ENCODE data around the gene ZG16.
"Not testable (repeated sequence)": the region's sequence is repeated elsewhere in the genome, so short reads cannot be mapped to it uniquely, and the experiment has no call there.

ZG16 gene

GRCh38 chr16:29775742-29776408, 2.2 kb upstream of the ZG16 start:
- no peak for TF ChIP-seq CTCF (IDR thresholded peaks at IDR 0.05; ENCODE audit: insufficient read depth, low read length, poor library complexity, severe bottlenecking)
- no peak for DNase-seq (ENCODE audit: extremely low read depth, insufficient read length)
- Histone ChIP-seq H3K36me3 (ENCODE audit: control insufficient read depth, insufficient read depth, low read length) (no peaks in the 10 kb centered on the region), H3K27me3 (replicated peaks; ENCODE audit: control insufficient read depth, insufficient read depth, low read length) (no peaks in the 10 kb centered on the region; the same call in 1 of the 2 replicates), H3K4me3 (replicated peaks; ENCODE audit: low read depth, low read length) (no peak overlapping the region)

- no peaks in the 10 kb centered on the region for H3K36me3 ChIP-seq (ENCODE audit: control insufficient read depth, insufficient read depth, low read length)
- TF ChIP-seq CTCF (IDR thresholded peaks at IDR 0.05; ENCODE audit: insufficient read depth, low read length, poor library complexity, severe bottlenecking), result no peak
- H3K4me3 ChIP-seq (replicated peaks; ENCODE audit: low read depth, low read length), result no peak overlapping the region
- H3K27me3 ChIP-seq (replicated peaks; ENCODE audit: control insufficient read depth, insufficient read depth, low read length), result no peaks in the 10 kb centered on the region; the same call in 1 of the 2 replicates
- DNase-seq (ENCODE audit: extremely low read depth, insufficient read length), result no peak
These were observed 1.4 kb downstream of the ZG16 start for GRCh38 chr16:29779474-29779873.

- not testable (repeated sequence) for H3K4me3 ChIP-seq (replicated peaks; ENCODE audit: low read depth, low read length); DNase-seq (ENCODE audit: extremely low read depth, insufficient read length)
These were observed 5.3 kb downstream of the ZG16 start for GRCh38 chr16:29783094-29783953.

GRCh38 chr16:29784157-29784556, 6.1 kb downstream of the ZG16 start:
- TF ChIP-seq CTCF (IDR thresholded peaks at IDR 0.05; ENCODE audit: insufficient read depth, low read length, poor library complexity, severe bottlenecking), result no peak
- H3K36me3 ChIP-seq (ENCODE audit: control insufficient read depth, insufficient read depth, low read length), result no peaks in the 10 kb centered on the region
- H3K27me3 ChIP-seq (replicated peaks; ENCODE audit: control insufficient read depth, insufficient read depth, low read length), result no peaks in the 10 kb centered on the region; the same call in 1 of the 2 replicates
- no peak overlapping the region for H3K4me3 ChIP-seq (replicated peaks; ENCODE audit: low read depth, low read length)
- DNase-seq (ENCODE audit: extremely low read depth, insufficient read length), result no peak

More at GRCh38 chr16:29783094-29783953, 5.3 kb downstream of the ZG16 start:
- not testable (repeated sequence) for H3K36me3 ChIP-seq (ENCODE audit: control insufficient read depth, insufficient read depth, low read length); H3K27me3 ChIP-seq (replicated peaks; ENCODE audit: control insufficient read depth, insufficient read depth, low read length)

GRCh38 chr16:29784901-29785500, 6.9 kb downstream of the ZG16 start:
- peak; percentile 81 for DNase-seq (ENCODE audit: extremely low read depth, insufficient read length)
- peak; percentile 94 for TF ChIP-seq CTCF (IDR thresholded peaks at IDR 0.05; ENCODE audit: insufficient read depth, low read length, poor library complexity, severe bottlenecking)
- Histone ChIP-seq H3K4me3 (replicated peaks; ENCODE audit: low read depth, low read length) (no peak overlapping the region; the same call in 1 of the 2 replicates), H3K36me3 (ENCODE audit: control insufficient read depth, insufficient read depth, low read length) (no peaks in the 10 kb centered on the region), H3K27me3 (replicated peaks; ENCODE audit: control insufficient read depth, insufficient read depth, low read length) (no peaks in the 10 kb centered on the region; the same call in 1 of the 2 replicates)

- not testable (repeated sequence) for H3K36me3 ChIP-seq (ENCODE audit: control insufficient read depth, insufficient read depth, low read length); H3K4me3 ChIP-seq (replicated peaks; ENCODE audit: low read depth, low read length); DNase-seq (ENCODE audit: extremely low read depth, insufficient read length); H3K27me3 ChIP-seq (replicated peaks; ENCODE audit: control insufficient read depth, insufficient read depth, low read length)
These were observed 9.1 kb downstream of the ZG16 start for GRCh38 chr16:29787155-29787554.
